Upper lobe of left lung (tissue), 4 donors: ENCODE data around the gene PELI2.

Experiments used
- EP300 ChIP-seq, 4 donors: sonication (generic); formaldehyde crosslinking; IDR thresholded peaks; one replicate each; pipeline ENCODE4 v1.5.1; 2017; ENCODE audit warnings: antibody characterized with exemption in 4 of 4, control low read depth in 2 of 4
- POLR2A ChIP-seq, 4 donors: fragments of 450-650 bp; IDR thresholded peaks; one replicate each; pipeline ENCODE4 v1.5.1; 2016 to 2017; ENCODE audit warnings: antibody characterized with exemption in 4 of 4, mild to moderate bottlenecking in 2 of 4
- POLR2AphosphoS5 ChIP-seq, 2 donors: sonication (generic); formaldehyde crosslinking; IDR thresholded peaks; one replicate each; pipeline ENCODE4 v1.5.1; 2017; ENCODE audit warnings: antibody characterized with exemption in 2 of 2
- TF ChIP-seq, protein P1 (sequence below), 6 experiments: fragments of 450-650 bp in 4 of 6; fragments of 200-600 bp in 2 of 6; sonication (generic) in 2 of 6; IDR thresholded peaks; one replicate each; pipeline ENCODE4 v1.5.1; 2016 to 2019; ENCODE audit warnings: antibody characterized with exemption in 6 of 6

- no peak for TF ChIP-seq POLR2A (IDR thresholded peaks at IDR 0.05)
- TF ChIP-seq EP300 (IDR thresholded peaks at IDR 0.05): no peak
- TF ChIP-seq, protein P1, sequence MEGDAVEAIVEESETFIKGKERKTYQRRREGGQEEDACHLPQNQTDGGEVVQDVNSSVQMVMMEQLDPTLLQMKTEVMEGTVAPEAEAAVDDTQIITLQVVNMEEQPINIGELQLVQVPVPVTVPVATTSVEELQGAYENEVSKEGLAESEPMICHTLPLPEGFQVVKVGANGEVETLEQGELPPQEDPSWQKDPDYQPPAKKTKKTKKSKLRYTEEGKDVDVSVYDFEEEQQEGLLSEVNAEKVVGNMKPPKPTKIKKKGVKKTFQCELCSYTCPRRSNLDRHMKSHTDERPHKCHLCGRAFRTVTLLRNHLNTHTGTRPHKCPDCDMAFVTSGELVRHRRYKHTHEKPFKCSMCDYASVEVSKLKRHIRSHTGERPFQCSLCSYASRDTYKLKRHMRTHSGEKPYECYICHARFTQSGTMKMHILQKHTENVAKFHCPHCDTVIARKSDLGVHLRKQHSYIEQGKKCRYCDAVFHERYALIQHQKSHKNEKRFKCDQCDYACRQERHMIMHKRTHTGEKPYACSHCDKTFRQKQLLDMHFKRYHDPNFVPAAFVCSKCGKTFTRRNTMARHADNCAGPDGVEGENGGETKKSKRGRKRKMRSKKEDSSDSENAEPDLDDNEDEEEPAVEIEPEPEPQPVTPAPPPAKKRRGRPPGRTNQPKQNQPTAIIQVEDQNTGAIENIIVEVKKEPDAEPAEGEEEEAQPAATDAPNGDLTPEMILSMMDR (IDR thresholded peaks at IDR 0.05): no peak
- no peak for TF ChIP-seq POLR2AphosphoS5 (IDR thresholded peaks at IDR 0.05)
These were observed 206.2 kb downstream of the PELI2 start for GRCh38 chr14:56324454-56324853.
